Liver (tissue), 9 donors: ENCODE measurements around the gene KSR2. TPM values are rescaled to one million over a fixed set of nuclear protein-coding genes. Genes with fewer than 3 reads are reported as not detected.

ENCODE experiments used
- DNase-seq: peaks from one replicate; pipeline ENCODE4 v3.0.0-alpha.2; 2017; ENCODE audit warnings: low spot score
- H3K27ac ChIP-seq, 2 donors: one replicate each; pipeline ENCODE4 v1.7.0; 2013; ENCODE audit warnings: inconsistent platforms in 2 of 2, low read length in 2 of 2, control low read depth in 1 of 2, low read depth in 1 of 2, mild to moderate bottlenecking in 1 of 2
- H3K27me3 ChIP-seq, 4 donors: one replicate each; pipeline versions ENCODE4 v1.6.1 to v1.7.0; 2013; ENCODE audit warnings: low read length in 3 of 4, inconsistent platforms in 1 of 4, mild to moderate bottlenecking in 1 of 4, moderate library complexity in 1 of 4; ENCODE audit not compliant: control insufficient read depth in 4 of 4, insufficient read depth in 4 of 4
- H3K36me3 ChIP-seq, 4 donors: one replicate each; pipeline versions ENCODE4 v1.6.1 to v1.7.0; 2013; ENCODE audit warnings: low read length in 3 of 4, mild to moderate bottlenecking in 3 of 4, low read depth in 1 of 4, moderate library complexity in 1 of 4; ENCODE audit not compliant: control insufficient read depth in 4 of 4, insufficient read depth in 3 of 4
- H3K4me1 ChIP-seq, 4 donors: one replicate each; pipeline versions ENCODE4 v1.6.1 to v1.7.0; 2013; ENCODE audit warnings: low read length in 3 of 4, mild to moderate bottlenecking in 3 of 4, moderate library complexity in 1 of 4; ENCODE audit not compliant: control insufficient read depth in 4 of 4, insufficient read depth in 4 of 4
- H3K4me3 ChIP-seq, 3 donors: one replicate each; pipeline versions ENCODE4 v1.6.1 to v1.7.0; 2013; ENCODE audit warnings: low read length in 3 of 3, control low read depth in 1 of 3, low read depth in 1 of 3, mild to moderate bottlenecking in 1 of 3
- H3K9ac ChIP-seq, 2 donors: one replicate each; pipeline ENCODE4 v1.7.0; 2013; ENCODE audit warnings: low read length in 2 of 2, mild to moderate bottlenecking in 2 of 2, moderate library complexity in 2 of 2, control low read depth in 1 of 2, low read depth in 1 of 2
- H3K9me3 ChIP-seq, 4 donors: one replicate each; pipeline versions ENCODE4 v1.6.1 to v1.7.0; 2013; ENCODE audit warnings: low read length in 3 of 4; ENCODE audit not compliant: control insufficient read depth in 4 of 4
- ATF3 ChIP-seq: IDR thresholded peaks from 2 replicates; pipeline ENCODE4 v1.6.1; 2016; ENCODE audit warnings: antibody characterized with exemption
- CTCF ChIP-seq: fragments of 150-350 bp; IDR thresholded peaks from 2 replicates; pipeline ENCODE4 v1.5.1; 2017; ENCODE audit warnings: improper control_type of control experiment, low read depth, low read length; ENCODE audit not compliant: missing input control
- FOXA1 ChIP-seq: IDR thresholded peaks from 2 replicates; pipeline ENCODE4 v1.6.1; 2016; ENCODE audit warnings: antibody characterized with exemption
- FOXA2 ChIP-seq: IDR thresholded peaks from 2 replicates; pipeline ENCODE4 v1.6.1; 2016; ENCODE audit warnings: antibody characterized with exemption
- GABPA ChIP-seq, 2 donors: IDR thresholded peaks in 1 of 2; conservative IDR thresholded peaks in 1 of 2; 2 replicates each; pipeline ENCODE4 v1.6.1; 2016; ENCODE audit warnings: antibody characterized with exemption in 2 of 2, mild to moderate bottlenecking in 1 of 2, moderate library complexity in 1 of 2
- HNF4A ChIP-seq, 2 donors: conservative IDR thresholded peaks; 2 replicates each; pipeline ENCODE4 v1.6.1; 2016; ENCODE audit warnings: antibody characterized with exemption in 2 of 2, mild to moderate bottlenecking in 2 of 2
- HNF4G ChIP-seq: IDR thresholded peaks from 2 replicates; pipeline ENCODE4 v1.6.1; 2016; ENCODE audit warnings: antibody characterized with exemption
- JUND ChIP-seq, 2 donors: IDR thresholded peaks; 2 replicates each; pipeline ENCODE4 v1.6.1; 2016; ENCODE audit warnings: antibody characterized with exemption in 2 of 2
- RXRA ChIP-seq, 2 donors: IDR thresholded peaks; 2 replicates each; pipeline ENCODE4 v1.6.1; 2017 to 2018; ENCODE audit warnings: antibody characterized with exemption in 2 of 2, mild to moderate bottlenecking in 1 of 2
- SP1 ChIP-seq: IDR thresholded peaks from 2 replicates; pipeline ENCODE4 v1.6.1; 2018; ENCODE audit warnings: antibody characterized with exemption, mild to moderate bottlenecking
- TAF1 ChIP-seq: conservative IDR thresholded peaks from 2 replicates; pipeline ENCODE4 v1.6.1; 2016; ENCODE audit warnings: antibody characterized with exemption, mild to moderate bottlenecking
- YY1 ChIP-seq: IDR thresholded peaks from 2 replicates; pipeline ENCODE4 v1.6.1; 2016; ENCODE audit warnings: antibody characterized with exemption, mild to moderate bottlenecking
- WGBS: extraction: QIAGEN DNeasy Blood & Tissue Kit; methylation state at CpG from one replicate; pipeline ENCODE4 v1.1.7; 2013; 5-methylcytosine and 5-hydroxymethylcytosine counted together
- polyA plus RNA-seq, 2 donors: library from polyadenylated mRNA; stranded (reverse) in 1 of 2; unstranded in 1 of 2; fragments of 200-250 nt in 1 of 2; fragments of >200 nt in 1 of 2; fragmentation: Nextera tagmentation in 1 of 2; extraction: Ambion mirVana in 1 of 2; gene quantifications; one replicate each; pipeline versions ENCODE4 v1.2.1 to v1.2.3, GENCODE V29; 2013 to 2015
- total RNA-seq, 2 donors: library from RNA; depleted of rRNA; stranded (reverse); fragments of >200 nt; gene quantifications; one replicate each; pipeline ENCODE4 v1.2.3, GENCODE V29; 2014
- TF ChIP-seq, protein P1 (sequence below): IDR thresholded peaks from 2 replicates; pipeline ENCODE4 v1.6.1; 2016; ENCODE audit warnings: antibody characterized with exemption
- TF ChIP-seq, protein P2 (sequence below): IDR thresholded peaks from 2 replicates; pipeline ENCODE4 v1.6.1; 2016; ENCODE audit warnings: antibody characterized with exemption
- donor health status: healthy.
- donor health status: healthy.
- donor health status: healthy.
- donor health status: healthy.
- donor health status: healthy.

Gene KSR2
- total and polyA plus RNA-seq, 4 donors: under 0.01 to 0.02 (median under 0.01) TPM; not detected in 1

DNA sequence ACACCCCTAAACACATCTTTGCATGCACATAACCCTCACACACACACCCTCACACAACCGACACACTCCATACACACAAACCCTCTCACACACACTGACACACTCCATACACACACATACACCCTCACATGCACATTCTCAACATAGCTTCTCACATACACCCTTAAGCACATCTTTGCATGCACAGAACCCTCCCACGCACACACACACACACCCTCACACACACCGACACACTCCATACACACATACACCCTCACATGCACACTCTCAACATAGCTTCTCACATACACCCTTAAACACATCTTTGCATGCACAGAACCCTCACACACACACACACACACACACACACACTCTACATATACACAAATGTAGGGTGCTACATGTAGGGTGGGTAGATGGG is 534.9 kb downstream of the KSR2 start (continued):
- TF ChIP-seq, protein P1, sequence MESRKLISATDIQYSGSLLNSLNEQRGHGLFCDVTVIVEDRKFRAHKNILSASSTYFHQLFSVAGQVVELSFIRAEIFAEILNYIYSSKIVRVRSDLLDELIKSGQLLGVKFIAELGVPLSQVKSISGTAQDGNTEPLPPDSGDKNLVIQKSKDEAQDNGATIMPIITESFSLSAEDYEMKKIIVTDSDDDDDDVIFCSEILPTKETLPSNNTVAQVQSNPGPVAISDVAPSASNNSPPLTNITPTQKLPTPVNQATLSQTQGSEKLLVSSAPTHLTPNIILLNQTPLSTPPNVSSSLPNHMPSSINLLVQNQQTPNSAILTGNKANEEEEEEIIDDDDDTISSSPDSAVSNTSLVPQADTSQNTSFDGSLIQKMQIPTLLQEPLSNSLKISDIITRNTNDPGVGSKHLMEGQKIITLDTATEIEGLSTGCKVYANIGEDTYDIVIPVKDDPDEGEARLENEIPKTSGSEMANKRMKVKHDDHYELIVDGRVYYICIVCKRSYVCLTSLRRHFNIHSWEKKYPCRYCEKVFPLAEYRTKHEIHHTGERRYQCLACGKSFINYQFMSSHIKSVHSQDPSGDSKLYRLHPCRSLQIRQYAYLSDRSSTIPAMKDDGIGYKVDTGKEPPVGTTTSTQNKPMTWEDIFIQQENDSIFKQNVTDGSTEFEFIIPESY: no peak
- no peak for TF ChIP-seq SP1

DNA sequence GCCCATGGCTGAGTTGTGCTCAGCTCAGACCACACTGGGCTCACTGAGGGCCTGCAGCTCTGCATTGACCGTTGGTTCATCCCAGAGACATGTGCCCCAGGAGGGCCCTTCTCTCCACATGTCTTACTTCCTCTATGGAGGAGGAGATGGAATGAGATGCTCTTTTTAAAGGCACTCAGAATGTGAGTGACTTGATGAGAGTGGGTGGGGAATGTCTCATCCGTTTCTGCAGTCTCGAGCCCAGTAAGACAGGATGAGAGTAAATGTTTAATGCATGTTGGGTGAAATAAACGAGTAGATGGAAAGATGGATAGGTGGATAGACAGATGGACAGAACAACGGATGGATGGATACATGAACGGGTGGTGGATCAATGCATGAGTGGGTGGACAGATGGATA is 538.5 kb downstream of the KSR2 start:
- no peak overlapping the region for H3K27ac ChIP-seq
- peaks cover 0 to 2% (median 0%) of the 10 kb centered on the region in 4 donors for H3K27me3 ChIP-seq

DNA sequence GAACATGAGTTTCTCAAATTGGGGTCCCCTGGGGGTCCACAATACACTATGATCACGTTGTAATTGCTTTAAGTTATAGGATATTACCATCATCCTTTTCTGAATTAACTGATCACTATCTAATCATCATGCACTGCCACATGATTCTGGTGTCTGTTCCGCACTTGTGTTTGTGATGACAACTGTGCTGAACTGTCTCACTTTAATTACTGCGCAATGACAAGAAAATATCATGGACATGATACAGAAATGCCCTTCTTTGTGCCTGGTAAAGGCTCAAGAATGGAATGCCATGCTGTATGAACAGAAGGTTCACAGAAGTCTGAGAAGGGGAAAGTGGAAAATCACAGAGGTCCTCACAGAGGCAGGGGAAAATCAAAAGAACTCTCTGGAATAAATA is 541.6 kb downstream of the KSR2 start:
- 74% methylated on average over 3 of the region's 3 CpGs for WGBS
- no peak overlapping the region for H3K4me3 ChIP-seq
- no peak overlapping the region for H3K9ac ChIP-seq
- H3K27ac ChIP-seq: no peak overlapping the region
- H3K4me1 ChIP-seq: peaks cover 0 to 2% (median 0%) of the 10 kb centered on the region in 4 donors
- H3K9me3 ChIP-seq: no peaks in the 10 kb centered on the region
- H3K36me3 ChIP-seq: no peaks in the 10 kb centered on the region
- H3K27me3 ChIP-seq: no peaks in the 10 kb centered on the region
- DNase-seq: no peak
- TF ChIP-seq FOXA2 (no peak), YY1 (no peak), JUND (IDR thresholded peaks at IDR 0.05) (no peak), FOXA1 (no peak), HNF4G (no peak), RXRA (IDR thresholded peaks at IDR 0.05) (no peak), TAF1 (no peak)
- TF ChIP-seq, protein P1: no peak

More for the DNA sequence above, 538.5 kb downstream of the KSR2 start:
- Histone ChIP-seq H3K9me3 (no peaks in the 10 kb centered on the region), H3K4me1 (no peaks in the 10 kb centered on the region), H3K9ac (no peak overlapping the region), H3K4me3 (no peak overlapping the region), H3K36me3 (no peaks in the 10 kb centered on the region)
- 79% methylated on average over 6 of the region's 6 CpGs for WGBS
- DNase-seq: no peak
- TF ChIP-seq RXRA (IDR thresholded peaks at IDR 0.05) (no peak), TAF1 (no peak), CTCF (no peak), HNF4A (conservative IDR thresholded peaks at IDR 0.05) (no peak), SP1 (no peak), ATF3 (no peak), GABPA (IDR thresholded peaks at IDR 0.05 in 1 of 2, conservative IDR thresholded peaks at IDR 0.05 in 1 of 2) (no peak)
- TF ChIP-seq, protein P1: no peak
- TF ChIP-seq, protein P2, sequence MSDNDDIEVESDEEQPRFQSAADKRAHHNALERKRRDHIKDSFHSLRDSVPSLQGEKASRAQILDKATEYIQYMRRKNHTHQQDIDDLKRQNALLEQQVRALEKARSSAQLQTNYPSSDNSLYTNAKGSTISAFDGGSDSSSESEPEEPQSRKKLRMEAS: no peak
